Muscle of leg (tissue), 11 donors: ENCODE data around the gene KCNG1. TPM values are rescaled to one million over a fixed set of nuclear protein-coding genes. Genes with fewer than 3 reads are reported as not detected.

Source experiments
- DNase-seq: peaks from one replicate; pipeline ENCODE4 v3.0.0; 2013
- H3K27ac ChIP-seq: one replicate; pipeline ENCODE4 v1.5.1; 2013; ENCODE audit warnings: mild to moderate bottlenecking, low read length, control low read depth
- H3K27me3 ChIP-seq: one replicate; pipeline ENCODE4 v1.6.1; 2013; ENCODE audit warnings: low read length; ENCODE audit not compliant: control insufficient read depth, insufficient read depth
- H3K36me3 ChIP-seq: one replicate; pipeline ENCODE4 v1.6.1; 2013; ENCODE audit warnings: low read length; ENCODE audit not compliant: control insufficient read depth, insufficient read depth
- H3K4me1 ChIP-seq: one replicate; pipeline ENCODE4 v1.6.1; 2013; ENCODE audit warnings: low read length; ENCODE audit not compliant: control insufficient read depth, insufficient read depth
- H3K4me3 ChIP-seq: one replicate; pipeline ENCODE4 v1.5.1; 2013; ENCODE audit warnings: low read length, control low read depth
- H3K9me3 ChIP-seq: replicated peaks from 2 replicates; pipeline ENCODE4 v1.6.1; 2013; ENCODE audit warnings: low read depth, low read length; ENCODE audit not compliant: control insufficient read depth
- WGBS: methylation state at CpG from one replicate; pipeline ENCODE4 v1.1.5; 2013; ENCODE audit warnings: missing lambda C conversion rate; ENCODE audit not compliant: insufficient coverage; 5-methylcytosine and 5-hydroxymethylcytosine counted together
- polyA plus RNA-seq, 8 donors: library from polyadenylated mRNA; unstranded; fragments of 120-200 nt; gene quantifications; one replicate each; pipeline versions ENCODE4 v1.2.1 to v1.2.3, GENCODE V29; 2013; ENCODE audit warnings: inconsistent platforms in 1 of 8, low replicate concordance in 1 of 8; ENCODE audit not compliant: insufficient read length in 8 of 8, insufficient read depth in 1 of 8
- total RNA-seq: library from RNA; stranded (reverse); fragments of 120-200 nt; gene quantifications from one replicate; pipeline ENCODE4 v1.2.4, GENCODE V29; 2013

Gene KCNG1
- total and polyA plus RNA-seq, 9 donors: 0.27 to 2.2 (median 0.54) TPM

GRCh38 chr20:50969912-50970311 is 53.0 kb downstream of the KCNG1 start:
- Histone ChIP-seq H3K27ac (no peak overlapping the region), H3K4me3 (no peak overlapping the region), H3K36me3 (no peaks in the 10 kb centered on the region), H3K9me3 (no peaks in the 10 kb centered on the region), H3K4me1 (no peaks in the 10 kb centered on the region), H3K27me3 (peaks cover 4% of the 10 kb centered on the region)
- WGBS: 81% methylated on average over 4 of the region's 8 CpGs
- no peak for DNase-seq

GRCh38 chr20:50969435-50969834 is 53.5 kb downstream of the KCNG1 start:
- WGBS: 50% methylated on average over 1 of the region's 5 CpGs
- no peaks in the 10 kb centered on the region for H3K36me3 ChIP-seq
- DNase-seq: no peak

DNA sequence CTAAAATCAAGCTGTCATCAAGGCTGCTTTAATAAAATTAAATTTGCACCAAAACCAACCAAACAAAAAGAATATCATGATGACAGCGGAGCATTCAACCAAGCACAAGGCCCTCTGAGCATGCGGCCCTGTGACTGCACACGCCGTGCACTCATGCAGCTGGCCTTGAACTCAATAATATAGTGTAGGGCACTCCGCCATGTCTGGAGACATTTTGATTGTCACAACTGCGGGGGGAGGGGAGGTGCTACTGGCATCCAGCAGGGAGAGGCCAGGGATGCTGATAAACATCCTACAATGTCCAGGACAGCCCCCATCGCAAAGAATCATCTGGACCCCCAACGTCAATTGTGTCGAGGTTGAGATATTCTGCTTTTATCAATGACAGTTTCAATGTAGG is 54.6 kb downstream of the KCNG1 start:
- peaks cover 4% of the 10 kb centered on the region for H3K27me3 ChIP-seq
- H3K27ac ChIP-seq: no peak overlapping the region
- 78% methylated on average over 7 of the region's 9 CpGs for WGBS
- no peaks in the 10 kb centered on the region for H3K9me3 ChIP-seq
- H3K4me1 ChIP-seq: no peaks in the 10 kb centered on the region
- H3K4me3 ChIP-seq: no peak overlapping the region
- no peaks in the 10 kb centered on the region for H3K36me3 ChIP-seq
- no peak for DNase-seq

More at GRCh38 chr20:50969435-50969834, 53.5 kb downstream of the KCNG1 start:
- Histone ChIP-seq H3K27me3 (peaks cover 4% of the 10 kb centered on the region), H3K4me1 (no peaks in the 10 kb centered on the region), H3K9me3 (no peaks in the 10 kb centered on the region), H3K27ac (no peak overlapping the region), H3K4me3 (no peak overlapping the region)

DNA sequence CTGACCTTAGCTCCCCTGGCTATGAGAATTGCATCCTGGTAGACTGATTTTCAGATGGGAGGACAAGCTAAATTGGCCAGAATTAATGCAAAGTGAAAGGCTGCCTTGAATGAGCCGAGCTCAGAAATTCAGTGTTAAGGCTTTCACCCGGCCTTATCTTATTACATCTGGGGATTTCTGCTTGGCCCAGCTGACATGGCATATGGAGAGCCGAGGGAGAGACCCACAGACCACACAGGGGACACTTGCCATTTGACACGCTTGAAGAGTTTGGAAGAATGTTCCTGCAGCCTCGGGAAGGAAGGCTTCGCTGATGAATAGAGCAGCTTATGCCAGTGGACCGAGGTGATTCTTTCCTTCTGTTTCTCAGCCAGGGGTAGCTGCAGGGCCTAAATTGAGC is 55.3 kb downstream of the KCNG1 start:
- Histone ChIP-seq H3K36me3 (no peaks in the 10 kb centered on the region), H3K27me3 (peaks cover 4% of the 10 kb centered on the region), H3K4me1 (no peaks in the 10 kb centered on the region), H3K9me3 (no peaks in the 10 kb centered on the region), H3K4me3 (no peak overlapping the region), H3K27ac (no peak overlapping the region)
- 33% methylated on average over 6 of the region's 7 CpGs for WGBS
- no peak for DNase-seq

GRCh38 chr20:50959543-50960126 is 63.3 kb downstream of the KCNG1 start:
- no peaks in the 10 kb centered on the region for H3K9me3 ChIP-seq
- H3K27me3 ChIP-seq: no peaks in the 10 kb centered on the region
- DNase-seq: no peak
- H3K4me1 ChIP-seq: peaks cover 19% of the 10 kb centered on the region
- H3K4me3 ChIP-seq: peak overlapping the region; percentile 89
- peaks cover 13% of the 10 kb centered on the region for H3K36me3 ChIP-seq
- no peak overlapping the region for H3K27ac ChIP-seq
- 51% methylated on average over 22 of the region's 25 CpGs for WGBS

DNA sequence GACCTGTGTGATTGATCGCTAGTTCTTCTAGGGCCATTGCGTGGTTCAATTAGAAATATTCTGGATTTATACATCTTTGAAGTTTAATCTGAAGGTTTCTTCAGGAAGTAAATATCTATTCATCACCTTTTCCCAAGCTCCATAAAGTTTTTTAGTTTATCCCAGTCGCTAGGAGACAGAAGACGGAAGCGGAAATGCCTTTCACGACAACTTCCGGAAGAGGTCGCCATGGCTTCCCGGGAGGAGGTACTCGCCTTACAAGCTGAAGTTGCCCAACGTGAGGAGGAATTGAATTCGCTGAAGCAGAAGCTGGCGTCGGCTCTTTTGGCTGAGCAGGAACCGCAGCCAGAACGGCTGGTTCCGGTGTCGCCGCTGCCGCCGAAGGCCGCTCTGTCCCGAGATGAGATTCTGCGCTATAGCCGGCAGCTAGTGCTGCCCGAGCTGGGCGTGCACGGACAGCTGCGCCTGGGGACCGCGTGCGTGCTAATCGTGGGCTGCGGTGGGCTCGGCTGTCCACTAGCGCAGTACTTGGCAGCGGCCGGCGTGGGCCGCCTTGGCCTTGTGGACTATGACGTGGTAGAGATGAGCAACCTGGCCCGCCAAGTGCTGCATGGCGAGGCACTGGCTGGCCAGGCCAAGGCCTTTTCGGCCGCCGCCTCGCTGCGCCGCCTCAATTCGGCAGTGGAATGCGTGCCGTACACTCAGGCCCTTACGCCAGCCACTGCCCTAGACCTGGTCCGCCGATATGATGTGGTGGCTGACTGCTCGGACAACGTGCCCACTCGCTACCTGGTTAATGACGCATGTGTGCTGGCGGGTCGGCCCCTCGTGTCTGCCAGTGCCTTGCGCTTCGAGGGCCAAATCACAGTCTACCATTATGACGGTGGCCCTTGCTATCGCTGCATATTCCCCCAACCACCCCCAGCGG is 64.0 kb downstream of the KCNG1 start, which contains the start of gene MOCS3:
Gene MOCS3, plus strand, starts transcription at position 204 of the 928 bp plus-strand sequence. Its CDS starts 25 bp downstream, at position 229.
- H3K27ac ChIP-seq: peak within 1 kb of the TSS; percentile 92
- peak within 1 kb of the TSS; percentile 89 for H3K4me3 ChIP-seq
- H3K36me3 ChIP-seq: peaks cover 13% of the 10 kb centered on the region
- no peaks in the 10 kb centered on the region for H3K9me3 ChIP-seq
- peaks cover 19% of the 10 kb centered on the region for H3K4me1 ChIP-seq
- H3K27me3 ChIP-seq: no peaks in the 10 kb centered on the region
- peak; percentile 97 for DNase-seq
- WGBS: under 1% methylated on average over 63 of the region's 67 CpGs

GRCh38 chr20:50957798-50958614 is 64.9 kb downstream of the KCNG1 start, which contains the start of gene DPM1:
DPM1 (minus strand) TSS chr20:50958532; CDS start chr20:50958523, 9 bp downstream.
- no peaks in the 10 kb centered on the region for H3K27me3 ChIP-seq
- peaks cover 16% of the 10 kb centered on the region for H3K36me3 ChIP-seq
- peak within 1 kb of the TSS; percentile 92 for H3K27ac ChIP-seq
- peak within 1 kb of the TSS; percentile 89 for H3K4me3 ChIP-seq
- under 1% methylated on average over 38 of the region's 52 CpGs for WGBS
- DNase-seq: peak; percentile 96
- peaks cover 19% of the 10 kb centered on the region for H3K4me1 ChIP-seq
- no peaks in the 10 kb centered on the region for H3K9me3 ChIP-seq

GRCh38 chr20:50957276-50957675 is 65.6 kb downstream of the KCNG1 start:
- H3K4me1 ChIP-seq: peaks cover 19% of the 10 kb centered on the region
- DNase-seq: peak; percentile 4
- H3K27ac ChIP-seq: no peak overlapping the region

GRCh38 chr20:50953821-50954220 is 69.1 kb downstream of the KCNG1 start:
- Histone ChIP-seq H3K36me3 (peaks cover 21% of the 10 kb centered on the region), H3K27ac (no peak overlapping the region), H3K4me3 (no peak overlapping the region), H3K27me3 (no peaks in the 10 kb centered on the region), H3K9me3 (no peaks in the 10 kb centered on the region), H3K4me1 (peaks cover 10% of the 10 kb centered on the region)
- DNase-seq: no peak

More at GRCh38 chr20:50957276-50957675, 65.6 kb downstream of the KCNG1 start:
- Histone ChIP-seq H3K9me3 (no peaks in the 10 kb centered on the region), H3K27me3 (no peaks in the 10 kb centered on the region), H3K4me3 (peak overlapping the region; percentile 89), H3K36me3 (peaks cover 16% of the 10 kb centered on the region)
- no CpG with 5 or more reads among the region's 7 CpGs for WGBS
